ENCODE data around the gene TEX26.

TEX26 gene

GRCh38 chr13:30916991-30917390 is 15.5 kb upstream of the TEX26 start:
- DNase-seq (ENCODE audit: low spot score): no peak
- Histone ChIP-seq H3K27ac (ENCODE audit: poor library complexity, severe bottlenecking) (no peak overlapping the region), H3K36me3 (ENCODE audit: low read depth) (no peaks in the 10 kb centered on the region), H3K4me3 (ENCODE audit: severe bottlenecking) (no peak overlapping the region), H3K9me3 (ENCODE audit: severe bottlenecking) (no peaks in the 10 kb centered on the region), H3K27me3 (ENCODE audit: insufficient read depth, poor library complexity, severe bottlenecking) (no peaks in the 10 kb centered on the region), H3K4me1 (ENCODE audit: insufficient read depth, poor library complexity, severe bottlenecking) (peaks cover 5% of the 10 kb centered on the region)
- no peak for ATAC-seq (ENCODE audit: low read depth)
- TF ChIP-seq CTCF (IDR thresholded peaks at IDR 0.05; ENCODE audit: poor library complexity, severe bottlenecking): no peak

- Histone ChIP-seq H3K4me1 (ENCODE audit: insufficient read depth, poor library complexity, severe bottlenecking) (peaks cover 9% of the 10 kb centered on the region), H3K27me3 (ENCODE audit: insufficient read depth, poor library complexity, severe bottlenecking) (no peaks in the 10 kb centered on the region), H3K36me3 (ENCODE audit: low read depth) (no peaks in the 10 kb centered on the region), H3K9me3 (ENCODE audit: severe bottlenecking) (no peaks in the 10 kb centered on the region), H3K27ac (ENCODE audit: poor library complexity, severe bottlenecking) (no peak overlapping the region), H3K4me3 (ENCODE audit: severe bottlenecking) (no peak overlapping the region)
- no peak for ATAC-seq (ENCODE audit: low read depth)
- no peak for TF ChIP-seq CTCF (IDR thresholded peaks at IDR 0.05; ENCODE audit: poor library complexity, severe bottlenecking)
- no peak for DNase-seq (ENCODE audit: low spot score)
Measured at GRCh38 chr13:30918662-30919405, 13.6 kb upstream of the TEX26 start.

- DNase-seq (ENCODE audit: low spot score) (no peak), ATAC-seq (ENCODE audit: low read depth) (no peak)
- Histone ChIP-seq H3K27ac (ENCODE audit: poor library complexity, severe bottlenecking) (no peak overlapping the region), H3K4me1 (ENCODE audit: insufficient read depth, poor library complexity, severe bottlenecking) (peaks cover 9% of the 10 kb centered on the region), H3K9me3 (ENCODE audit: severe bottlenecking) (no peaks in the 10 kb centered on the region), H3K4me3 (ENCODE audit: severe bottlenecking) (no peak overlapping the region), H3K36me3 (ENCODE audit: low read depth) (no peaks in the 10 kb centered on the region), H3K27me3 (ENCODE audit: insufficient read depth, poor library complexity, severe bottlenecking) (no peaks in the 10 kb centered on the region)
- no peak for TF ChIP-seq CTCF (IDR thresholded peaks at IDR 0.05; ENCODE audit: poor library complexity, severe bottlenecking)
Measured at GRCh38 chr13:30920162-30920909, 12.1 kb upstream of the TEX26 start.

GRCh38 chr13:30923418-30923817 is 9.0 kb upstream of the TEX26 start:
- TF ChIP-seq CTCF (IDR thresholded peaks at IDR 0.05; ENCODE audit: poor library complexity, severe bottlenecking): no peak
- H3K4me3 ChIP-seq (ENCODE audit: severe bottlenecking): no peak overlapping the region
- H3K4me1 ChIP-seq (ENCODE audit: insufficient read depth, poor library complexity, severe bottlenecking): peaks cover 9% of the 10 kb centered on the region
- H3K36me3 ChIP-seq (ENCODE audit: low read depth): no peaks in the 10 kb centered on the region
- H3K9me3 ChIP-seq (ENCODE audit: severe bottlenecking): no peaks in the 10 kb centered on the region
- ATAC-seq (ENCODE audit: low read depth) (no peak), DNase-seq (ENCODE audit: low spot score) (no peak)
- no peak overlapping the region for H3K27ac ChIP-seq (ENCODE audit: poor library complexity, severe bottlenecking)
- H3K27me3 ChIP-seq (ENCODE audit: insufficient read depth, poor library complexity, severe bottlenecking): no peaks in the 10 kb centered on the region

GRCh38 chr13:30924721-30925120 is 7.7 kb upstream of the TEX26 start:
- peaks cover 3% of the 10 kb centered on the region for H3K4me1 ChIP-seq (ENCODE audit: insufficient read depth, poor library complexity, severe bottlenecking)
- no peaks in the 10 kb centered on the region for H3K9me3 ChIP-seq (ENCODE audit: severe bottlenecking)
- no peak for TF ChIP-seq CTCF (IDR thresholded peaks at IDR 0.05; ENCODE audit: poor library complexity, severe bottlenecking)
- H3K4me3 ChIP-seq (ENCODE audit: severe bottlenecking): no peak overlapping the region
- no peak for ATAC-seq (ENCODE audit: low read depth)
- no peak for DNase-seq (ENCODE audit: low spot score)
- H3K27ac ChIP-seq (ENCODE audit: poor library complexity, severe bottlenecking): no peak overlapping the region
- no peaks in the 10 kb centered on the region for H3K36me3 ChIP-seq (ENCODE audit: low read depth)
- H3K27me3 ChIP-seq (ENCODE audit: insufficient read depth, poor library complexity, severe bottlenecking): no peaks in the 10 kb centered on the region

Data from RWPE2 (cell line).